IMR-90 (cell line): ENCODE measurements around the gene SCN11A. TPM values are rescaled to one million over a fixed set of nuclear protein-coding genes. Genes with fewer than 3 reads are reported as not detected.
A peak's percentile ranks its signal among the peaks of the same experiment; 100 is the strongest.

ENCODE experiments used
- ATAC-seq: fragments of 200-7000 bp; cut with Tn5 transposase; 2 replicates; pipeline ENCODE4 v1.9.1; 2020; ENCODE audit warnings: low read depth, mild to moderate bottlenecking, moderate library complexity
- BruUV-seq: library from RNA; stranded (reverse); fragments of 400-500 nt; replicated peaks from 2 replicates; lab custom pipeline; 2021; lab: Mats Ljungman, UMichigan
- CTCF ChIA-PET: fragments of 300-600 bp; formaldehyde crosslinking; extraction: SDS; loops from one replicate; lab custom pipeline; 2021; ENCODE audit warnings: antibody characterized with exemption; lab: Yijun Ruan, JAX
- POLR2A ChIA-PET: fragments of 300-600 bp; sonication (Branson Sonifier 250); formaldehyde crosslinking; loops from one replicate; lab custom pipeline; 2022; ENCODE audit warnings: antibody characterized with exemption; ENCODE audit not compliant: unreplicated experiment; lab: Charles Lee
- DNase-seq: peaks from one replicate; pipeline ENCODE4 v3.0.0; 2013
- H2AFZ ChIP-seq: replicated peaks from 2 replicates; pipeline ENCODE3; 2013; ENCODE audit warnings: low read length, mild to moderate bottlenecking; ENCODE audit not compliant: poor library complexity
- H2AK5ac ChIP-seq: 2 replicates; pipeline ENCODE4 v1.6.1; 2013; ENCODE audit warnings: low read depth, low read length, inconsistent platforms
- H2AK9ac ChIP-seq: replicated peaks from 2 replicates; pipeline ENCODE3; 2013; ENCODE audit warnings: mild to moderate bottlenecking, low read depth, low read length, moderate library complexity; ENCODE audit not compliant: poor library complexity
- H2BK120ac ChIP-seq: 2 replicates; pipeline ENCODE4 v1.6.1; 2013; ENCODE audit warnings: low read depth, low read length, inconsistent platforms
- H2BK15ac ChIP-seq: 3 replicates; pipeline ENCODE4 v1.6.1; 2013; ENCODE audit warnings: low read depth, low read length, inconsistent platforms
- H2BK20ac ChIP-seq: 2 replicates; pipeline ENCODE4 v1.6.1; 2013; ENCODE audit warnings: low read depth, mild to moderate bottlenecking, inconsistent platforms, low read length, moderate library complexity
- H2BK5ac ChIP-seq: 2 replicates; pipeline ENCODE4 v1.6.1; 2013; ENCODE audit warnings: mild to moderate bottlenecking, low read depth, low read length, inconsistent platforms; ENCODE audit not compliant: poor library complexity, severe bottlenecking
- H3K14ac ChIP-seq: replicated peaks from 2 replicates; pipeline ENCODE4 v1.6.1; 2013; ENCODE audit warnings: low read depth, low read length, inconsistent platforms
- H3K18ac ChIP-seq: 2 replicates; pipeline ENCODE4 v1.6.1; 2013; ENCODE audit warnings: low read depth, low read length, control low read depth
- H3K23ac ChIP-seq: 2 replicates; pipeline ENCODE4 v1.6.1; 2013; ENCODE audit warnings: low read depth, low read length, inconsistent platforms
- H3K27ac ChIP-seq: 2 replicates; pipeline ENCODE4 v1.5.1; 2013; ENCODE audit warnings: mild to moderate bottlenecking, control low read depth, low read length; ENCODE audit not compliant: insufficient read depth
- H3K27me3 ChIP-seq: 2 replicates; pipeline ENCODE4 v1.6.1; 2013; ENCODE audit warnings: low read length; ENCODE audit not compliant: control insufficient read depth, insufficient read depth
- H3K36me3 ChIP-seq: 2 replicates; pipeline ENCODE4 v1.6.1; 2013; ENCODE audit warnings: low read length, mixed read lengths; ENCODE audit not compliant: control insufficient read depth, insufficient read depth
- H3K4ac ChIP-seq: 2 replicates; pipeline ENCODE4 v1.6.1; 2013; ENCODE audit warnings: low read depth, low read length, inconsistent platforms
- H3K4me1 ChIP-seq: 2 replicates; pipeline ENCODE4 v1.6.1; 2013; ENCODE audit warnings: low read length, mixed read lengths; ENCODE audit not compliant: control insufficient read depth, insufficient read depth
- H3K4me2 ChIP-seq: 2 replicates; pipeline ENCODE4 v1.6.1; 2013; ENCODE audit warnings: low read depth, mild to moderate bottlenecking, control low read depth, low read length, moderate library complexity
- H3K4me3 ChIP-seq: 2 replicates; pipeline ENCODE4 v1.5.1; 2013; ENCODE audit warnings: low read depth, mild to moderate bottlenecking, control low read depth, low read length, moderate library complexity; ENCODE audit not compliant: insufficient read depth
- H3K56ac ChIP-seq: 2 replicates; pipeline ENCODE4 v1.6.1; 2013; ENCODE audit warnings: low read length, inconsistent platforms; ENCODE audit not compliant: insufficient read depth; ENCODE audit errors: extremely low read depth
- H3K79me1 ChIP-seq, 2 experiments: 2 replicates each; pipeline ENCODE4 v1.6.1; 2013; ENCODE audit warnings: low read length in 2 of 2, inconsistent platforms in 1 of 2, low read depth in 1 of 2
- H3K9ac ChIP-seq: 2 replicates; pipeline ENCODE4 v1.6.1; 2013; ENCODE audit warnings: low read depth, low read length, control low read depth
- H3K9me1 ChIP-seq: 2 replicates; pipeline ENCODE4 v1.6.1; 2013; ENCODE audit warnings: low read length, inconsistent platforms; ENCODE audit not compliant: insufficient read depth
- H3K9me3 ChIP-seq: 2 replicates; pipeline ENCODE4 v1.6.1; 2013; ENCODE audit warnings: low read length; ENCODE audit not compliant: control insufficient read depth, insufficient read depth
- H4K20me1 ChIP-seq: 2 replicates; pipeline ENCODE4 v1.6.1; 2013; ENCODE audit warnings: low read length, inconsistent platforms; ENCODE audit not compliant: insufficient read depth
- H4K5ac ChIP-seq: 2 replicates; pipeline ENCODE4 v1.6.1; 2013; ENCODE audit warnings: mild to moderate bottlenecking, low read depth, low read length, control low read depth
- H4K8ac ChIP-seq, 2 experiments: 2 replicates each; pipeline ENCODE4 v1.6.1; 2013; ENCODE audit warnings: low read depth in 2 of 2, low read length in 2 of 2, control low read depth in 1 of 2, inconsistent platforms in 1 of 2
- H4K91ac ChIP-seq: 2 replicates; pipeline ENCODE4 v1.6.1; 2013; ENCODE audit warnings: low read depth, low read length, inconsistent platforms; ENCODE audit not compliant: insufficient read depth
- CHD1 ChIP-seq: IDR thresholded peaks from 2 replicates; pipeline ENCODE4 v1.6.1; 2012; ENCODE audit warnings: low read depth, low read length, improper control_type of control experiment
- CTCF ChIP-seq: conservative IDR thresholded peaks from 2 replicates; pipeline ENCODE4 v1.5.1; 2012; ENCODE audit warnings: mild to moderate bottlenecking, low read depth, low read length, improper control_type of control experiment
- ELK1 ChIP-seq: fragments of 150-350 bp; IDR thresholded peaks from 2 replicates; pipeline ENCODE4 v1.6.1; 2016; ENCODE audit warnings: low read depth, mild to moderate bottlenecking, low read length, moderate library complexity, borderline replicate concordance
- FOS ChIP-seq: fragments of 150-350 bp; IDR thresholded peaks from 2 replicates; pipeline ENCODE4 v1.6.1; 2016; ENCODE audit warnings: low read depth, low read length
- MAFK ChIP-seq: IDR thresholded peaks from 2 replicates; pipeline ENCODE4 v1.6.1; 2012; ENCODE audit warnings: low read depth, low read length, improper control_type of control experiment
- MAZ ChIP-seq: IDR thresholded peaks from 2 replicates; pipeline ENCODE4 v1.6.1; 2012; ENCODE audit warnings: low read depth, mild to moderate bottlenecking, low read length, improper control_type of control experiment, moderate library complexity, borderline replicate concordance
- MXI1 ChIP-seq: IDR thresholded peaks from 2 replicates; pipeline ENCODE4 v1.6.1; 2012; ENCODE audit warnings: low read depth, mild to moderate bottlenecking, low read length, moderate library complexity, borderline replicate concordance
- NFE2L2 ChIP-seq: fragments of 150-350 bp; IDR thresholded peaks from 2 replicates; pipeline ENCODE4 v1.6.1; 2016; ENCODE audit warnings: low read depth, mild to moderate bottlenecking, low read length
- POLR2A ChIP-seq: IDR thresholded peaks from 2 replicates; pipeline ENCODE4 v1.6.1; 2012; ENCODE audit warnings: mild to moderate bottlenecking, low read depth, low read length
- RAD21 ChIP-seq: IDR thresholded peaks from 2 replicates; pipeline ENCODE4 v1.6.1; 2012; ENCODE audit warnings: low read length, improper control_type of control experiment
- RCOR1 ChIP-seq: IDR thresholded peaks from 2 replicates; pipeline ENCODE4 v1.6.1; 2012; ENCODE audit warnings: mild to moderate bottlenecking, low read length, improper control_type of control experiment; ENCODE audit not compliant: insufficient replicate concordance
- RFX5 ChIP-seq: IDR thresholded peaks from 2 replicates; pipeline ENCODE4 v1.8.0; 2012; ENCODE audit warnings: low read depth, mild to moderate bottlenecking, low read length, moderate library complexity
- USF2 ChIP-seq: fragments of 150-350 bp; IDR thresholded peaks from 2 replicates; pipeline ENCODE4 v1.6.1; 2017; ENCODE audit warnings: mild to moderate bottlenecking, antibody characterized with exemption, low read length, low read depth
- WGBS, 2 experiments: methylation state at CpG; one replicate each; pipeline versions ENCODE4 v1.1.5 to v1.1.7; 2013; ENCODE audit warnings: missing lambda C conversion rate in 2 of 2; ENCODE audit not compliant: insufficient read length in 1 of 2; ENCODE audit errors: extremely low coverage in 2 of 2; 5-methylcytosine and 5-hydroxymethylcytosine counted together
- dilution Hi-C: fragments of 300-500 bp; cut with HindIII; formaldehyde crosslinking; loops from one replicate; pipeline ENCODE4 v1.14.3; 2018; ENCODE audit warnings: low sequenced_read_pairs; ENCODE audit not compliant: unreplicated experiment
- in situ Hi-C: fragments of 300-500 bp; cut with MboI; formaldehyde crosslinking; loops from 3 replicates; pipeline ENCODE4 v1.14.3; 2019; ENCODE audit warnings: low sequenced_read_pairs, inconsistent platforms, mixed read lengths
- intact Hi-C: fragments of 100-400 bp; cut with micrococcal nuclease; formaldehyde crosslinking; loops from 2 replicates; pipeline ENCODE4 v1.10.0; 2022
- polyA plus RNA-seq, 3 experiments: library from polyadenylated mRNA; depleted of rRNA; stranded (reverse); fragments of >200 nt; gene quantifications; 2 replicates each; pipeline ENCODE4 v1.2.3, GENCODE V29; 2012; ENCODE audit warnings: low replicate concordance in 1 of 3
- total RNA-seq: library from RNA; depleted of rRNA; stranded (reverse); fragments of >200 nt; gene quantifications from 2 replicates; pipeline ENCODE4 v1.2.3, GENCODE V29; 2012

The SCN11A gene
- total and polyA plus RNA-seq, 2 of the 4 experiments (the other 2 are of a cell fraction) = under 0.01 to 0.02 TPM

GRCh38 chr3:39094851-39095677 is 43.3 kb upstream of the SCN11A start (continued):
- TF ChIP-seq CHD1 = no peak

- H3K27ac ChIP-seq = no peak overlapping the region
- peaks cover 44% of the 10 kb centered on the region for H3K36me3 ChIP-seq
- ATAC-seq (no peak), DNase-seq (peak; percentile 52)
- no peak overlapping the region for H2AFZ ChIP-seq
- in situ Hi-C loops (no loop called here), dilution Hi-C loops (no loop called here), intact Hi-C loops (no loop called here)
- H3K4me3 ChIP-seq = no peak overlapping the region
- H4K91ac ChIP-seq = no peak overlapping the region
- H2AK5ac ChIP-seq = no peak overlapping the region
- BruUV-seq = no TSS peak
- no peak overlapping the region for H3K18ac ChIP-seq
- no peaks in the 10 kb centered on the region for H4K20me1 ChIP-seq
- H2BK120ac ChIP-seq = no peak overlapping the region
- POLR2A ChIA-PET = no interaction called here
- H3K23ac ChIP-seq = no peak overlapping the region
- H3K79me1 ChIP-seq = no peaks in the 10 kb centered on the region
- no peak overlapping the region for H3K4me2 ChIP-seq
- H2AK9ac ChIP-seq = no peak overlapping the region
- no peak overlapping the region for H4K5ac ChIP-seq
- H2BK15ac ChIP-seq = no peak overlapping the region
- no peak overlapping the region for H3K14ac ChIP-seq
- H2BK20ac ChIP-seq = no peak overlapping the region
- H3K27me3 ChIP-seq = no peaks in the 10 kb centered on the region
- H3K9ac ChIP-seq = no peak overlapping the region
- no peak overlapping the region for H3K4ac ChIP-seq
- H3K4me1 ChIP-seq = no peaks in the 10 kb centered on the region
- H2BK5ac ChIP-seq = no peak overlapping the region
- CTCF ChIA-PET = no interaction called here
- no peak overlapping the region for H4K8ac ChIP-seq
- no peaks in the 10 kb centered on the region for H3K9me3 ChIP-seq
- no CpG with 5 or more reads among the region's 2 CpGs for WGBS, 2 experiments
- H3K56ac ChIP-seq = no peak overlapping the region
- no peaks in the 10 kb centered on the region for H3K9me1 ChIP-seq
- TF ChIP-seq POLR2A = no peak
- no peak for TF ChIP-seq NFE2L2
- no peak for TF ChIP-seq MXI1
- no peak for TF ChIP-seq ELK1
- no peak for TF ChIP-seq RCOR1
- TF ChIP-seq CHD1 = no peak
- no peak for TF ChIP-seq RAD21
- TF ChIP-seq RFX5 = no peak
- no peak for TF ChIP-seq MAZ
- no peak for TF ChIP-seq CTCF
- no peak for TF ChIP-seq USF2
- TF ChIP-seq MAFK = no peak
- TF ChIP-seq FOS = no peak
Measured at GRCh38 chr3:39090922-39091321, 39.2 kb upstream of the SCN11A start.
